ENCODE results near the gene TBPL1.

- TF ChIP-seq, protein P1, sequence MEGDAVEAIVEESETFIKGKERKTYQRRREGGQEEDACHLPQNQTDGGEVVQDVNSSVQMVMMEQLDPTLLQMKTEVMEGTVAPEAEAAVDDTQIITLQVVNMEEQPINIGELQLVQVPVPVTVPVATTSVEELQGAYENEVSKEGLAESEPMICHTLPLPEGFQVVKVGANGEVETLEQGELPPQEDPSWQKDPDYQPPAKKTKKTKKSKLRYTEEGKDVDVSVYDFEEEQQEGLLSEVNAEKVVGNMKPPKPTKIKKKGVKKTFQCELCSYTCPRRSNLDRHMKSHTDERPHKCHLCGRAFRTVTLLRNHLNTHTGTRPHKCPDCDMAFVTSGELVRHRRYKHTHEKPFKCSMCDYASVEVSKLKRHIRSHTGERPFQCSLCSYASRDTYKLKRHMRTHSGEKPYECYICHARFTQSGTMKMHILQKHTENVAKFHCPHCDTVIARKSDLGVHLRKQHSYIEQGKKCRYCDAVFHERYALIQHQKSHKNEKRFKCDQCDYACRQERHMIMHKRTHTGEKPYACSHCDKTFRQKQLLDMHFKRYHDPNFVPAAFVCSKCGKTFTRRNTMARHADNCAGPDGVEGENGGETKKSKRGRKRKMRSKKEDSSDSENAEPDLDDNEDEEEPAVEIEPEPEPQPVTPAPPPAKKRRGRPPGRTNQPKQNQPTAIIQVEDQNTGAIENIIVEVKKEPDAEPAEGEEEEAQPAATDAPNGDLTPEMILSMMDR (IDR thresholded peaks at IDR 0.05), result no peak
- TF ChIP-seq EZH2 (IDR thresholded peaks at IDR 0.05; ENCODE audit: borderline replicate concordance, insufficient read depth, low read depth, low read length, poor library complexity, severe bottlenecking), result no peak
Measured at GRCh38 chr6:133997267-133997666, 44.2 kb downstream of the TBPL1 start.

All from B cell (primary cell).